Subcutaneous adipose tissue (tissue), 4 donors: ENCODE results near the gene HSD17B11. TPM values are rescaled to one million over a fixed set of nuclear protein-coding genes. Genes with fewer than 3 reads are reported as not detected.

ENCODE experiments used
- CTCF ChIP-seq: fragments of 450-650 bp; IDR thresholded peaks from one replicate; pipeline ENCODE4 v1.5.1; 2016; ENCODE audit warnings: low read depth, mild to moderate bottlenecking, control low read depth, antibody characterized with exemption, moderate library complexity
- total RNA-seq, 4 donors: library from RNA; depleted of rRNA; stranded (reverse); fragments of >200 nt; gene quantifications; one replicate each; pipeline ENCODE4 v1.1.0, GENCODE V29; 2016

HSD17B11 gene
- total RNA-seq, 4 donors from 2014 or later: 78.9 to 143 (median 127) TPM

- TF ChIP-seq CTCF: no peak
These were observed 13.2 kb downstream of the HSD17B11 start for GRCh38 chr4:87377816-87378215.

GRCh38 chr4:87375719-87376291, 15.2 kb downstream of the HSD17B11 start:
- no peak for TF ChIP-seq CTCF

DNA sequence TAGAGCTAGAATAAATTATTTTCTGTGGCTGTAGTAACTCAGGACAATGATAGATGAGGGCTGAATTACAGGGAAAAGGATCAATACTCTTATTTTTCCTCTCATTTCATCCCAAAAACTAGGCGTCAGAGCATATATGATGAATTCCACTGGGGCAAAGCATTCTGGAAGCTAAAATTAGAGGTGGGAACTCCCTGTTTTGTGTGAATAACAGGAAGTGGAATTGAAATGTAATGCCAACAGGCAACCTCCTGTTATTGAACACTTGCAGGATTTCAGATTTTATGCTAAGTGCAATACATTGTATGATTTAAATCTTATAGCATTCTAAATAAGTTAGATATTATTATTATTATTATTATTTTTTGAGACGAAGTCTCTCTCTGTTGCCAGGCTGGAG, 20.9 kb downstream of the HSD17B11 start:
- no peak for TF ChIP-seq CTCF

GRCh38 chr4:87366521-87367162, 24.3 kb downstream of the HSD17B11 start:
- no peak for TF ChIP-seq CTCF

GRCh38 chr4:87365348-87365747, 25.6 kb downstream of the HSD17B11 start:
- TF ChIP-seq CTCF: no peak

DNA sequence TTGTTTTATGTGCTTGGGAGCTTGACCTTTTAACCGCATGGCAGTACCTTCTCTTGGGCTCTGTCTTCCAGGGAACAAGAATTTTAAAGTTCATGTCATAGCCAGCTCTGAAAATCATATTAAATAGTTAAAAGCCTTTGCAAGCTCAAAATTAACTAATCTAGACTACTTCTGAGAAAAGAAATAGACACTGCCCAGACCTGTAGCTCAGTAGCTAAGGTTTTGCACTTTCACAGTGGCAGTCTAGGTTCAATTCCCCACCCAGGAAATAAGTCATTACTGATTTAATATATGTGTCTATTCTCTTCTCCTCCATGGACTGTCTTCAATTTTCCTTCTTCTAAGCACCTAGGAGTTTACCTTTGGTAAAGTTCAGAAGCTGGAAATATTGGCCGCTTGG, 27.4 kb downstream of the HSD17B11 start:
- TF ChIP-seq CTCF: no peak

GRCh38 chr4:87360338-87360935, 30.6 kb downstream of the HSD17B11 start:
- TF ChIP-seq CTCF: no peak
